ENCODE data around the gene SYPL1. TPM values are rescaled to one million over a fixed set of nuclear protein-coding genes. Genes with fewer than 3 reads are reported as not detected.

SYPL1 gene
- total RNA-seq, 1 donor from 2014 or later, result 39.4 TPM

- H3K4me3 Mint-ChIP-seq, result no peak overlapping the region
- H3K4me1 Mint-ChIP-seq, result peaks cover 26% of the 10 kb centered on the region
- DNase-seq (ENCODE audit: low read depth, low spot score), result no peak
- H3K27ac Mint-ChIP-seq (ENCODE audit: unreplicated experiment), result no peak overlapping the region
- H3K27me3 Mint-ChIP-seq (ENCODE audit: low read depth), result no peaks in the 10 kb centered on the region
- no peaks in the 10 kb centered on the region for H3K36me3 Mint-ChIP-seq (ENCODE audit: low read depth)
- TF ChIP-seq CTCF (conservative IDR thresholded peaks at IDR 0.05), result no peak
- H3K9me3 Mint-ChIP-seq, result no peaks in the 10 kb centered on the region
Observed at GRCh38 chr7:106104721-106105260, 7.3 kb downstream of the SYPL1 start.

GRCh38 chr7:106102387-106102966 lies 9.6 kb downstream of the SYPL1 start:
- DNase-seq (ENCODE audit: low read depth, low spot score), result no peak
- no peaks in the 10 kb centered on the region for H3K27me3 Mint-ChIP-seq (ENCODE audit: low read depth)
- H3K36me3 Mint-ChIP-seq (ENCODE audit: low read depth), result no peaks in the 10 kb centered on the region
- H3K9me3 Mint-ChIP-seq, result no peaks in the 10 kb centered on the region
- no peak overlapping the region for H3K4me3 Mint-ChIP-seq
- no peak overlapping the region for H3K27ac Mint-ChIP-seq (ENCODE audit: unreplicated experiment)
- TF ChIP-seq CTCF (conservative IDR thresholded peaks at IDR 0.05), result no peak
- peaks cover 9% of the 10 kb centered on the region for H3K4me1 Mint-ChIP-seq

GRCh38 chr7:106101726-106102125 lies 10.4 kb downstream of the SYPL1 start:
- Mint-ChIP-seq H3K4me3 (no peak overlapping the region), H3K9me3 (no peaks in the 10 kb centered on the region), H3K27me3 (ENCODE audit: low read depth) (no peaks in the 10 kb centered on the region), H3K27ac (ENCODE audit: unreplicated experiment) (no peak overlapping the region), H3K4me1 (peaks cover 9% of the 10 kb centered on the region), H3K36me3 (ENCODE audit: low read depth) (no peaks in the 10 kb centered on the region)
- DNase-seq (ENCODE audit: low read depth, low spot score), result no peak
- no peak for TF ChIP-seq CTCF (conservative IDR thresholded peaks at IDR 0.05)

DNA sequence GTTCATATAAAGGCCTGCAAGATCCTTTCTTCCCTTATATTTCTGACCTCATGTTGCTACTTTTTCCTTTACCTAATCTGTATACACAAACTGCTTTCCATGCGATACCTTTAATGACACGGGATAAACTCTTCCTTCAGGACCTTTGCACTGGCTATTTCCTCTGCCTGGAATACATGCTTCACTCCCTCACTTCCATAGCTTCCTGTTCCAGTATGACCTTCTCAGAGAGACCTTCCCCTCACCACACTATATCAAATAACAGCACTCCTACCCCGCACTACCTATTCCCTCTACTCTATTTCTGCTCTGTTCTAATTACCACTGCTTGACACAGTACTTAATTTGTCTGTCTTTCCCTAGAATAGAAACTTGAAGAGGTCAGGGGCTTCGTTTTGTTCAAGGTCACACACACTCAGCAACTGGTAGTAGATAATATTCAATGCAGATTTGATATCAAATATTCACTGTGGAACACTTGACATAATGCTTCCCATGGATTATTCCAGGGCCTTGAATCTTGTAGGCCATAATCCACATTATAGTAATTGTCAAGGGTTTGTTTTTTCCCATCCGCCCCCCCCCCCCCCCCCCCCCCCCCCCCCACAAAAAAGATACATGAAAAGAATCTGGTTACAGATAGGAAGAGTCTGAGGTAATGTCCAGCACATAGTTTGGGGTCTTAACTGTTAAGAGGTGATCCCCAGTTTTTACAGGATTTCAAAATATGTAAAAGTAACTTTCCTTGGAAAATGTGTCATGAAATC lies 11.1 kb downstream of the SYPL1 start:
- no peak for DNase-seq (ENCODE audit: low read depth, low spot score)
- Mint-ChIP-seq H3K4me1 (peaks cover 9% of the 10 kb centered on the region), H3K36me3 (ENCODE audit: low read depth) (no peaks in the 10 kb centered on the region), H3K4me3 (no peak overlapping the region), H3K27me3 (ENCODE audit: low read depth) (no peaks in the 10 kb centered on the region), H3K27ac (ENCODE audit: unreplicated experiment) (no peak overlapping the region), H3K9me3 (no peaks in the 10 kb centered on the region)
- no peak for TF ChIP-seq CTCF (conservative IDR thresholded peaks at IDR 0.05)

- Mint-ChIP-seq H3K36me3 (ENCODE audit: low read depth) (no peaks in the 10 kb centered on the region), H3K4me3 (no peak overlapping the region), H3K4me1 (peaks cover 9% of the 10 kb centered on the region), H3K27me3 (ENCODE audit: low read depth) (no peaks in the 10 kb centered on the region), H3K27ac (ENCODE audit: unreplicated experiment) (no peak overlapping the region), H3K9me3 (no peaks in the 10 kb centered on the region)
- no peak for DNase-seq (ENCODE audit: low read depth, low spot score)
- TF ChIP-seq CTCF (conservative IDR thresholded peaks at IDR 0.05), result no peak
Observed at GRCh38 chr7:106099539-106099938, 12.6 kb downstream of the SYPL1 start.
